MG63 (cell line): ENCODE results near the gene M1AP. TPM values are rescaled to one million over a fixed set of nuclear protein-coding genes. Genes with fewer than 3 reads are reported as not detected.

Experiments used
- DNase-seq: peaks from one replicate; pipeline ENCODE4 v3.0.0-alpha.2; 2020
- H3K27me3 ChIP-seq: fragments of 250-450 bp; sonication (Bioruptor Pico); 2 replicates; pipeline ENCODE4 v1.5.1; 2020; ENCODE audit warnings: mild to moderate bottlenecking, moderate library complexity
- H3K36me3 ChIP-seq: fragments of 250-450 bp; sonication (Bioruptor Pico); 2 replicates; pipeline ENCODE4 v1.5.1; 2020; ENCODE audit warnings: mild to moderate bottlenecking, moderate library complexity
- H3K4me3 ChIP-seq: fragments of 250-450 bp; sonication (Bioruptor Pico); 2 replicates; pipeline ENCODE4 v1.5.1; 2020; ENCODE audit warnings: mild to moderate bottlenecking, moderate library complexity
- H3K9me3 ChIP-seq: fragments of 250-450 bp; sonication (Bioruptor Pico); 2 replicates; pipeline ENCODE4 v1.5.1; 2020; ENCODE audit warnings: mild to moderate bottlenecking, moderate library complexity
- total RNA-seq: library from RNA; depleted of rRNA; stranded (reverse); fragments of >200 nt; shearing (Covaris generic); gene quantifications from 2 replicates; pipeline ENCODE4 v1.2.3, GENCODE V29; 2014; ENCODE audit warnings: low replicate concordance; rRNA removed

Gene M1AP
- total RNA-seq, 1 experiment from 2014 or later: not detected

DNA sequence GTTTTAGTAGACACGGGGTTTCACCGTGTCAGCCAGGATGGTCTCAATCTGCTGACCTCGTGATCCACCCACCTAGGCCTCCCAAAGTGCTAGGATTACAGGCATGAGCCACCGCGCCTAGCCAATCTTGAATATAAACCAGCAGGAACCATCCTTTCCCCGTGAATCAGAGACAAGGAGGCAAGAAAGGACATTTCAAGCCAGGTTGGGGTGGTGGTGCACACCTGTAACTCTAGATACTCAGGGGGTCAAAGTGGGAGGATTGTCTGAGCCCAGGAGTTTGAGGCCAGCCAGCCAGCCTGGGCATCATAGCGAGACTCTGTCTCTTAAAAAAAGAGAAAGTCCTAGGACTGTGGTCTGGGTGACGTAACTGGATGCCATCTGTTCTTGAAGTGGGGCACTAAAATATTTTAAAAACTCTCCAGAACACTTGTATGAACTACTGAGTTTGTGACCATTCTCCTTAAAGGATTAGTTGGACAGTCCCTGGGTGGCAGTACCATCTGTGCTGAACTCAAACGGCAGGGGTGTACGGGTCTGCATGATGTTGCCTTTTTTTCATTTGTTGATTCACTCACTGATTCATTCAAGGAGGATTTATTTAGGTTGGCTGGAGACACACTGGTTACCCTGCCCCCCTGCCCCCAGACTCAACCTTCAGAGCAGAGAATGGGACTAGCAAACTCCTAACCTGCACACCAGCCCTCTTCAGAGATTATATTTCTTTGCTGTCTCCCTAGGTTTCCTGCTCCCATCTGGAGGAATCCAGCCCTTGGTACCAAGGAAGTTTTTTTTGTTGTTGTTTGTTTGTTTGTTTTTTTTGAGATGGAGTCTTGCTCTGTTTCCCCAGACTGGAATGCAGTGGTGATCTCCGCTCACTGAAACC lies 136.8 kb downstream of the M1AP start:
- H3K27me3 ChIP-seq: no peaks in the 10 kb centered on the region
- no peaks in the 10 kb centered on the region for H3K9me3 ChIP-seq

DNA sequence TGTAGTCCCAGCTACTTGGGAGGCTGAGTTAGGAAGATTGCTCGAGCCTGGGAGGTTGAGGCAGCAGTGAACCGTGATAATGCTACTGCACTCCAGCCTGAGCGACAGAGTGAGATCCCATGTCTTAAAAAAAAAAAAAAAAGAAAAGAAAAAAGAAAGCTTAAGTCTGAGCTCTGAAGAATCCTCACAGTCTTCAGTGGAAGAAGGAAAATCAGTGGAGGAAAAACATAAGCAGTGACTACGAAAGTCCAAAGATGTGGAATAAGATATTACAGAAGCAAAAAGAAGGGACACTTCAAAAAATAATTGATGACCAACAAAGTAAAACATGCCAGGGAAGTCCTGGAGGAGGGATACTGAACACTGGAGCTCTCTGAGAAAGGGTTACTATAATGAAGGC lies 137.9 kb downstream of the M1AP start:
- Histone ChIP-seq H3K36me3 (peaks cover 18% of the 10 kb centered on the region), H3K4me3 (no peak overlapping the region), H3K9me3 (no peaks in the 10 kb centered on the region), H3K27me3 (no peaks in the 10 kb centered on the region)
- no peak for DNase-seq

More for the DNA sequence above, 136.8 kb downstream of the M1AP start:
- H3K36me3 ChIP-seq: peaks cover 7% of the 10 kb centered on the region
- peak; percentile 37 for DNase-seq
- no peak overlapping the region for H3K4me3 ChIP-seq

DNA sequence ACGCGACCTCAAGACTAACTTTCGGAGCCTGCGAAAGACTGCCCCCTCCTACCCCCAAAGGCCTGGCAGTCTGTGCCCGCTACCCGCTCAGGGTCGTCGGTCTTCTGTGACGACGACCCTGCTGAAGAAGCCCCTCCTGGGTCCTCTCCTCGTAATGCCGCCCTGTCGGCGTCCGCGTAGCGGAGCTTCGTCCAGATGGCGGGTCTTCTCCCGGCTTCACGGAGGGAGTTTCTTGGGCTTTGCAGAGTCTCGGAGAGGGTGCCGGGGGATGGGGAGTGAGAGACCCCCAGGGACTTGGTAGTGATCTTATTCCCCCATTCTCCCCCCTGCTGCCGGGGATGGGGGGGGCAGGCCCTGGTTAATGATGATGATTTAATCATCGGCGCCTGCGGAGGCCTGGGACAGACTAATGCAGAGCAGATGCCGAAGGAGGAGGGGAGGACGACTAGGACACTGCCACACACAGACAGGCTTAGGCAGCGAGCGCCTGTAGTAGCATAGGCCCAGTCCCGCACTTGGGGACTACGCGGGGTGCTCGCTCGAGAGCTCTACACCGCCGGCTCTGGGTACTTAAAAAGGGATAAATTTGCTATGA lies 140.1 kb downstream of the M1AP start:
- H3K27me3 ChIP-seq: no peaks in the 10 kb centered on the region
- H3K4me3 ChIP-seq: peak overlapping the region; percentile 99
- H3K9me3 ChIP-seq: no peaks in the 10 kb centered on the region
- DNase-seq: peak; percentile 39
- H3K36me3 ChIP-seq: peaks cover 28% of the 10 kb centered on the region

Other genes starting within 250 kb of the M1AP start
- not detected in 2 replicates for gene C2orf81, start 226.7 kb downstream of the M1AP start, total RNA-seq
- gene WDR54, start 226.6 kb downstream of the M1AP start, total RNA-seq: 25.3 and 26.9 TPM in 2 replicates
- gene RTKN, start 206.4 kb downstream of the M1AP start, total RNA-seq: 8.8 and 12.7 TPM in 2 replicates
- gene INO80B, start 193.2 kb downstream of the M1AP start, total RNA-seq: 14.0 and 60.4 TPM in 2 replicates
- gene WBP1, start 189.9 kb downstream of the M1AP start, total RNA-seq: 7.5 and 15.4 TPM in 2 replicates
- 23.0 and 51.6 TPM in 2 replicates for gene MOGS, start 182.9 kb downstream of the M1AP start, total RNA-seq
- 33.7 and 48.9 TPM in 2 replicates for gene MRPL53, start 175.7 kb downstream of the M1AP start, total RNA-seq
- gene CCDC142, start 165.3 kb downstream of the M1AP start, total RNA-seq: 6.8 and 10.8 TPM in 2 replicates
- 8.6 and 16.3 TPM in 2 replicates for gene TTC31, start 165.2 kb downstream of the M1AP start, total RNA-seq
- gene LBX2, start 148.7 kb downstream of the M1AP start, total RNA-seq: 0.95 and 1.2 TPM in 2 replicates
- 23.9 and 24.4 TPM in 2 replicates for gene PCGF1, start 140.6 kb downstream of the M1AP start, total RNA-seq
- 0.07 and 1.2 TPM in 2 replicates for gene TLX2, start 133.9 kb downstream of the M1AP start, total RNA-seq
- gene DQX1, start 122.1 kb downstream of the M1AP start, total RNA-seq: not detected in 2 replicates
- gene AUP1, start 118.6 kb downstream of the M1AP start, total RNA-seq: 70.0 and 143 TPM in 2 replicates
- gene HTRA2, start 118.4 kb downstream of the M1AP start, total RNA-seq: 49.9 and 53.9 TPM in 2 replicates
- 17.8 and 22.9 TPM in 2 replicates for gene LOXL3, start 94.4 kb downstream of the M1AP start, total RNA-seq
- gene DOK1, start 93.6 kb downstream of the M1AP start, total RNA-seq: 10.9 and 21.9 TPM in 2 replicates
- 1.8 and 1.9 TPM in 2 replicates for gene SEMA4F, start 5.9 kb upstream of the M1AP start, total RNA-seq
- 27.8 and 28.9 TPM in 2 replicates for gene HK2, start 185.8 kb upstream of the M1AP start, total RNA-seq